ENCODE data around the gene CENPP. TPM values are rescaled to one million over a fixed set of nuclear protein-coding genes. Genes with fewer than 3 reads are reported as not detected.
A peak's percentile ranks its signal among the peaks of the same experiment; 100 is the strongest.

CENPP gene
- polyA plus RNA-seq, 2 of the 4 experiments (the other 2 are of a cell fraction), result 7.2 to 13.4 TPM

- DNase-seq (ENCODE audit: low read depth in 1 of 2, low spot score in 1 of 2) (no peak), ATAC-seq (no peak), FAIRE-seq (no peak)
- Histone ChIP-seq H3K4me2 (no peak overlapping the region), H3K4me1 (no peaks in the 10 kb centered on the region), H3K27ac (no peak overlapping the region), H3K9me3 (no peaks in the 10 kb centered on the region), H3K4me3 (no peak overlapping the region)
- no peak for TF ChIP-seq HEYL (CRISPR knock-in tag; IDR thresholded peaks at IDR 0.05)
- no peak for TF ChIP-seq ZFP36 (IDR thresholded peaks at IDR 0.05; ENCODE audit: borderline replicate concordance, partially characterized antibody)
- no peak for TF ChIP-seq POLR2A (IDR thresholded peaks at IDR 0.05; ENCODE audit: low read length)
- POLR2A ChIA-PET, result no interaction called here
- CTCF ChIA-PET, result interaction anchor here (0.8 kb wide), 2 partner anchors 10 to 67 kb away, joined by 3 to 4 read pairs; no protein-coding TSS in a partner anchor
- WGBS (ENCODE audit: missing lambda C conversion rate), result 93% methylated on average over 10 of the region's 10 CpGs
Observed at GRCh38 chr9:92650839-92651621, 325.3 kb downstream of the CENPP start.

DNA sequence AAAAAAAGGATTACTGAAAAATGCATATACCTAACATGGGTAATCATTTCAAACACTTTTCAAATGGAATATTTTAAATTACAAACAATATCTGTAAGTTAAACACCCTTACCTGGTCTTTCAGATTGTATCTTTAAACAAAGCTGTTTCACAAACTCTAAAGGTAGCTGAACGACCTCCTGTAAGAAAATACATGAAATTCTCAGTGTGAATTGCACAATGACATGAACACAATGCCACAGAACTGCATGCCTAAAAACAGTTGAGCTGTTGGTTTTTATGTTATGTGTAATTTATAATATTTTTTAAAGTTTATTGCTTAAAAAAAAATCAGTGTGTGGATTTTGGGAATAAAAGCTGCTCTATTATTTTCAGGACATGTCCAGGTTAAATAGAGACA lies 326.7 kb downstream of the CENPP start:
- ATAC-seq, result no peak
- H3K27ac ChIP-seq, result no peak overlapping the region

DNA sequence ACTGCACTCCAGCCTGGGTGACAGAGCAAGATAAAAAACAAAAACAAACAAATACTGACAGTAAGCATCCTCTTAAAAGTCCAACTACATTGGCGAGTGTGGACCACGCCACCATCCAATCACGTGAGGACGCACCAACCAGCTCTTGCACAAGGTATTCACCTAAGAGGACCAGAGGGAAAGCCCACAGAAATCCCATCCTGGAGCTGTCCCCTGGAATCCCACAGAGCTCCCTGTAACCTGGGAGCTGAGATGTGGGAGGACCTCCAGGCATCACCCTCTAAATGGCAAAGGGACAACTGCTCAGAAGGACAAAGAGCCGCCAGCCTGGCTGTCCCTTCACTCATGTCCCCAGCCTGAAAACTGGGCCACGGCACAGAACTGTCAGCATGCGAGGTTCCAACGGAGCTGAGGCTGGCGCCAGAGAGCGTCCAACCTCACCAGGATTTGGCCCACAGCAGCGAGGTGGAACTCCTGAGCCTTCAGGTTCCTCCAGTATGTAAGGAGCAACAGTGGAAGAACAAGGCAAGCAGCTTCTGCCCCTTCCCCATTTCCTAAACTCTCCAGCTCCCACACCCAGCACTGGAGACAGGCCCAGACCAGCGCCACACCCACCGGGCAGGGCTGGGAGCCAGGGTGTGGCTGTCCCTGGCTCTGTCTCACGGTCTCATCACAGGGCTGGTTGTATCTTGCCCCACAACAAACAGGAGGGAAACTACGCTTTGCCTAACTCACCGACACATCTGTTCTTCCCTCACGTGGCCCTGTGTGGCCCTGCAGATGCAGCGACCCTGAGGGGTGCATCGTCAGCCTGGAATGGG lies 328.9 kb downstream of the CENPP start:
- no peak for FAIRE-seq
- H3K4me1 ChIP-seq, result no peaks in the 10 kb centered on the region
- no peak for DNase-seq (ENCODE audit: low read depth in 1 of 2, low spot score in 1 of 2)
- POLR2A ChIA-PET, result no interaction called here
- WGBS (ENCODE audit: missing lambda C conversion rate), result 92% methylated on average over 19 of the region's 19 CpGs
- no peak for TF ChIP-seq POLR2AphosphoS2 (conservative IDR thresholded peaks at IDR 0.05; ENCODE audit: low read length)
- TF ChIP-seq SMC3 (IDR thresholded peaks at IDR 0.05), result no peak
- TF ChIP-seq KDM1A (IDR thresholded peaks at IDR 0.05; ENCODE audit: low read depth), result no peak
- no peak for TF ChIP-seq EHF (CRISPR knock-in tag; IDR thresholded peaks at IDR 0.05)
- TF ChIP-seq CBX2 (IDR thresholded peaks at IDR 0.05; ENCODE audit: borderline replicate concordance, low read depth), result no peak
- TF ChIP-seq RFX5 (IDR thresholded peaks at IDR 0.05), result no peak
- TF ChIP-seq ATOH8 (CRISPR knock-in tag; IDR thresholded peaks at IDR 0.05; ENCODE audit: low read depth), result no peak
- no peak for TF ChIP-seq ZFP36 (IDR thresholded peaks at IDR 0.05; ENCODE audit: borderline replicate concordance, partially characterized antibody)
- TF ChIP-seq HOXA7 (CRISPR knock-in tag; IDR thresholded peaks at IDR 0.05), result no peak
- no peak for TF ChIP-seq RARB (CRISPR knock-in tag; IDR thresholded peaks at IDR 0.05)
- TF ChIP-seq NPAS2 (CRISPR knock-in tag; IDR thresholded peaks at IDR 0.05; ENCODE audit: borderline replicate concordance), result no peak
- no peak for TF ChIP-seq RAD21 (conservative IDR thresholded peaks at IDR 0.05 in 1 of 2, IDR thresholded peaks at IDR 0.05 in 1 of 2)
- CTCF ChIA-PET, result interaction anchor here (1.0 kb wide), 1 partner anchor 20 kb away, joined by 3 read pairs; no protein-coding TSS in a partner anchor
- no peak overlapping the region for H3K4me3 ChIP-seq
- no peak overlapping the region for H3K4me2 ChIP-seq
- ATAC-seq, result peak in 1 of 2 experiments; percentile 33; a peak in 1 of 6 replicates
- H3K9me3 ChIP-seq, result no peaks in the 10 kb centered on the region
- H3K27ac ChIP-seq, result no peak overlapping the region

More for the DNA sequence above, 326.7 kb downstream of the CENPP start:
- Histone ChIP-seq H3K4me2 (no peak overlapping the region), H3K9me3 (no peaks in the 10 kb centered on the region), H3K4me1 (no peaks in the 10 kb centered on the region), H3K4me3 (no peak overlapping the region)
- FAIRE-seq, result no peak
- no peak for DNase-seq (ENCODE audit: low read depth in 1 of 2, low spot score in 1 of 2)
- ChIA-PET CTCF (interaction anchor here (0.7 to 1.0 kb wide), 2 partner anchors 16 to 18 kb away, joined by 4 read pairs; no protein-coding TSS in a partner anchor), POLR2A (no interaction called here)
- WGBS (ENCODE audit: missing lambda C conversion rate), result 55% methylated on average over 1 of the region's 1 CpG
- TF ChIP-seq, protein P1, sequence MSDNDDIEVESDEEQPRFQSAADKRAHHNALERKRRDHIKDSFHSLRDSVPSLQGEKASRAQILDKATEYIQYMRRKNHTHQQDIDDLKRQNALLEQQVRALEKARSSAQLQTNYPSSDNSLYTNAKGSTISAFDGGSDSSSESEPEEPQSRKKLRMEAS (IDR thresholded peaks at IDR 0.05), result no peak
- no peak for TF ChIP-seq HEYL (CRISPR knock-in tag; IDR thresholded peaks at IDR 0.05)
- no peak for TF ChIP-seq PBX3 (IDR thresholded peaks at IDR 0.05)

Data from A549 (cell line).